ENCODE results near the gene WSCD2. TPM values are rescaled to one million over a fixed set of nuclear protein-coding genes. Genes with fewer than 3 reads are reported as not detected.

The WSCD2 gene
- total RNA-seq, 1 donor from 2014 or later = 1.7 TPM

DNA sequence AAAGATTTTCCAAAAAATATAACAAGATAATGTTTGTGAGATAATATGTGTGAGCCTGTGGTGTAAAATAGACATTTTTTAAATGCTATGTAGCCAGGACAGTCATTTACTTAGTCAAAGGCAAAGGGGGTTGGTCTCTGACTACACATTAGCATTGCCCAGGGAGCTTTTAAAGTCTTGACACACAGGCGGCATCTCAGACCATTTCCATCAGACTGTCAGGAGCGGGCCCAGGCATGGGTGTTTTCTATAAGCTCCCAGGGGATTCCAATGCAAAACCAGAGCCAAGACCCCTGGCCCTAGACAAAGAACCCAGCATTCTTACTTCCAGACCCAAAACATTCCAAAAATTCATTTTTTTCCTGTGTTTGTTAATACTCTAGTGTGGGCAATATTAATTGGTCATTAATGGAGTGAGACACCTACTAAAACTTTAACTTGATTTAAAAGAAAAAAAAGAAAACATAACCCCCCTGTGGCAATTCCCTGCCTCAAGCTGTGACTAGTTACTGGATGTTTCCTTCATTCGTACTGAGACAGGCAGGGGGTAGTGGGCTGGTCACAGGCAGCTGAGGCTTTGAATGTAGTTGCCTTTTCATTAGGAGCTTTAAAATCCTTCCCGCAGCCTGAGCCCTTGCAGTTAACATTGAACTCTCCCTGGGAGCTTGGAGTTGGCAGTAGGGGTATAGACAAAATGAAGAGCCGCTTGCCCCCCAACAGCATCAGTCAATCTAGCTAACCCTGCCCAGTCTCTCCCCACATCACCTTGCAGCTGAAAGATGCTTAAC, 106.3 kb downstream of the WSCD2 start:
- H3K4me1 ChIP-seq = no peaks in the 10 kb centered on the region
- no peaks in the 10 kb centered on the region for H3K36me3 ChIP-seq
- TF ChIP-seq, protein P1, sequence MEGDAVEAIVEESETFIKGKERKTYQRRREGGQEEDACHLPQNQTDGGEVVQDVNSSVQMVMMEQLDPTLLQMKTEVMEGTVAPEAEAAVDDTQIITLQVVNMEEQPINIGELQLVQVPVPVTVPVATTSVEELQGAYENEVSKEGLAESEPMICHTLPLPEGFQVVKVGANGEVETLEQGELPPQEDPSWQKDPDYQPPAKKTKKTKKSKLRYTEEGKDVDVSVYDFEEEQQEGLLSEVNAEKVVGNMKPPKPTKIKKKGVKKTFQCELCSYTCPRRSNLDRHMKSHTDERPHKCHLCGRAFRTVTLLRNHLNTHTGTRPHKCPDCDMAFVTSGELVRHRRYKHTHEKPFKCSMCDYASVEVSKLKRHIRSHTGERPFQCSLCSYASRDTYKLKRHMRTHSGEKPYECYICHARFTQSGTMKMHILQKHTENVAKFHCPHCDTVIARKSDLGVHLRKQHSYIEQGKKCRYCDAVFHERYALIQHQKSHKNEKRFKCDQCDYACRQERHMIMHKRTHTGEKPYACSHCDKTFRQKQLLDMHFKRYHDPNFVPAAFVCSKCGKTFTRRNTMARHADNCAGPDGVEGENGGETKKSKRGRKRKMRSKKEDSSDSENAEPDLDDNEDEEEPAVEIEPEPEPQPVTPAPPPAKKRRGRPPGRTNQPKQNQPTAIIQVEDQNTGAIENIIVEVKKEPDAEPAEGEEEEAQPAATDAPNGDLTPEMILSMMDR (IDR thresholded peaks at IDR 0.05) = no peak
- ATAC-seq = no peak
- no peak overlapping the region for H3K4me3 ChIP-seq
- H3K9me3 ChIP-seq = no peaks in the 10 kb centered on the region
- peaks cover 5% of the 10 kb centered on the region for H3K27me3 ChIP-seq
- intact Hi-C loops (cut with DNase I) = no loop called here
- no peak for DNase-seq
- no peak overlapping the region for H3K27ac ChIP-seq

DNA sequence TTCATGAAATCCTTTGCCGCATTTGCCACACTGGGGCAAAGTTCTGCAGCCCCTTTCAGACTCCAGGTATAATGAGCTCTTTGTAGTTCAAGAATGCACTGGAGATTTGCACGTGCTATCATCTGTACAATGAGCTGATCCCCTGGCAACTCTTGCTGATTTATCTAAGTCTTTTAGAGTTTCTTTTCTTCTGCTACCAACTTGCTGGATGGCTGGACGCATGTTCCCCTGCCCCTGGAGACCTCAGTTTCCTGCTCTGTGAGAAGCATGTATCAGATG, 106.8 kb downstream of the WSCD2 start:
- Histone ChIP-seq H3K36me3 (no peaks in the 10 kb centered on the region), H3K4me3 (no peak overlapping the region), H3K9me3 (no peaks in the 10 kb centered on the region), H3K4me1 (no peaks in the 10 kb centered on the region), H3K27ac (no peak overlapping the region), H3K27me3 (peaks cover 5% of the 10 kb centered on the region)
- no peak for DNase-seq
- no peak for ATAC-seq
- intact Hi-C loops (cut with DNase I) = no loop called here
- TF ChIP-seq, protein P1 (IDR thresholded peaks at IDR 0.05) = no peak

DNA sequence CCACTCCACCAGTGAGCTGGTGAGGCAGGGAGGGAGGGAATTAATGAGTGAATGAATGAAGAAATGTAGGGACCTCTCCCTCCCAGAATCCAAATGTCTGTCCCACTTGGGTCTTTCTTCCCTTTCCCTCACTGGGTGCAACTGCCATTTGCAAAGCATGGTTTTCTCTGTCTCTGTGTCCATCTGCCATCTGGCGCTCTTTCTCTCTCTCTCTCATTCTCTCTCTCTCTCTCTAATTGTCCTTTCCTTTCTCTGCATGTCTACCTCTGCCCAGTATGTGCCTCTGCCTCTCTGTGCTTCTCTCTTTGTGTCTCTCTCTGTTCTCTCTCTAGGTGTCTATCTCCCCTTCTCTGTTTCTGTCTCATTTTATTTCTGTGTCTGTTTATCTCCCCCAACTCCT, 107.3 kb downstream of the WSCD2 start:
- intact Hi-C loops (cut with DNase I) = no loop called here
- no peaks in the 10 kb centered on the region for H3K4me1 ChIP-seq
- ATAC-seq (no peak), DNase-seq (no peak)
- peaks cover 5% of the 10 kb centered on the region for H3K27me3 ChIP-seq
- no peak overlapping the region for H3K4me3 ChIP-seq
- TF ChIP-seq, protein P1 (IDR thresholded peaks at IDR 0.05) = no peak
- H3K27ac ChIP-seq = no peak overlapping the region
- H3K36me3 ChIP-seq = no peaks in the 10 kb centered on the region
- H3K9me3 ChIP-seq = no peaks in the 10 kb centered on the region

DNA sequence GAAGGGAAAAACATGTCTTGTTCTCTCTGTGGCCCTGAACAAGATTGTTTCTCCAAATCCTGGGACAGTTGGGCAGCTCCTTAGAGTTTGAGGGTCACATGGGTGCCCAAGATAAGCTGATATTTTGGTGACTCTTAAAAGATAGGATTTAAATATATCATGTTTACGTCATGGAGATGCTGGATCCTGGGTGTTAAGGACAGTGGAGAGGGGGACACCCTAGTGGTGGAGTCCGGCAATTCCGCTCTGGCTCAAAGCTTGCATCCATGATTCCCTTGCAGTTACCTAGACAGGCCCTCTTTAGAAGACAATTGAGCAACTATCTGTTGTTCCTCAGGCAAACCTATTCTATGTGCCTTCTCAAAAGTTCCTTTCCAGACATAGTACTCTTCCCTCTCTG, 108.2 kb downstream of the WSCD2 start:
- DNase-seq (no peak), ATAC-seq (no peak)
- Histone ChIP-seq H3K4me1 (no peaks in the 10 kb centered on the region), H3K36me3 (no peaks in the 10 kb centered on the region), H3K27ac (no peak overlapping the region), H3K4me3 (no peak overlapping the region), H3K27me3 (peaks cover 5% of the 10 kb centered on the region), H3K9me3 (no peaks in the 10 kb centered on the region)
- intact Hi-C loops (cut with DNase I) = no loop called here
- TF ChIP-seq, protein P1 (IDR thresholded peaks at IDR 0.05) = peak; percentile 9

DNA sequence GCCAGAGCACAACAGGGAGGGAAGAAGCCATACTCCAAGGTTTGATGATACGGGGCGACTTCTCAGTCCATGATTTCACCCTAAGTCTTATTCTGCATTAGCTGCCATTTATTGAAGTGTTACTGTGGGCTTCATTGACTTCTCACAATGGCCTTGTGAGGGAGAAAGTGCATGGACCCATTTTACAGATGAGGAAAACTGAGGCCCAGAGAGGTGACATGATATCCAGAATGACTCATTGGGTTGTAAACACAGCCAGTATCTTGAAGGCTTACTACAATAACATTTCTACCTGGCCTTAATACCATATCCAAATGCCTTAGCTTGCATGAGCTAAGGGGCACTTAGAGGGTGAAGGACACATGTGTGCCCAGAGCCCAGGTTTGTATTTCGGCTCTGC, 109.4 kb downstream of the WSCD2 start:
- intact Hi-C loops (cut with DNase I) = no loop called here
- no peaks in the 10 kb centered on the region for H3K9me3 ChIP-seq
- H3K36me3 ChIP-seq = no peaks in the 10 kb centered on the region

More for the DNA sequence above, 109.4 kb downstream of the WSCD2 start:
- ATAC-seq = no peak
- Histone ChIP-seq H3K27ac (no peak overlapping the region), H3K27me3 (peaks cover 5% of the 10 kb centered on the region), H3K4me3 (no peak overlapping the region), H3K4me1 (no peaks in the 10 kb centered on the region)
- TF ChIP-seq, protein P1 (IDR thresholded peaks at IDR 0.05) = no peak
- no peak for DNase-seq
